Upper lobe of right lung (tissue), 1 donor: ENCODE measurements around the gene TM4SF1. TPM values are rescaled to one million over a fixed set of nuclear protein-coding genes. Genes with fewer than 3 reads are reported as not detected.
A peak's percentile ranks its signal among the peaks of the same experiment; 100 is the strongest.

Experiments used
- ATAC-seq: fragments of 200-7000 bp; cut with Tn5 transposase; one replicate; pipeline ENCODE4 v1.9.1; 2020; ENCODE audit warnings: mild to moderate bottlenecking, moderate library complexity
- DNase-seq: peaks from one replicate; pipeline ENCODE4 v3.0.0-alpha.2; 2020
- H3K27ac ChIP-seq: fragments of 200-600 bp; one replicate; pipeline ENCODE4 v1.8.0; 2022
- H3K27me3 ChIP-seq: fragments of 200-600 bp; one replicate; pipeline ENCODE4 v1.8.0; 2022; ENCODE audit warnings: mild to moderate bottlenecking
- H3K36me3 ChIP-seq: fragments of 200-600 bp; one replicate; pipeline ENCODE4 v1.8.0; 2022
- H3K4me1 ChIP-seq: fragments of 200-600 bp; one replicate; pipeline ENCODE4 v1.8.0; 2022
- H3K4me3 ChIP-seq: fragments of 200-600 bp; one replicate; pipeline ENCODE4 v1.8.0; 2022; ENCODE audit warnings: mild to moderate bottlenecking
- H3K9me3 ChIP-seq: fragments of 200-600 bp; one replicate; pipeline ENCODE4 v1.8.0; 2022
- intact Hi-C: fragments of 100-400 bp; cut with DNase I; formaldehyde crosslinking; loops from one replicate; pipeline ENCODE4 v1.11.0; 2022
- total RNA-seq: library from RNA; stranded (reverse); fragmentation: NEBNext Ultra II Directional; extraction: Animal tissue kit (Norgen Biotek cat#: 25700); gene quantifications from one replicate; pipeline ENCODE4 v1.2.1, GENCODE V29; 2021
- TF ChIP-seq, protein P1 (sequence below): fragments of 200-600 bp; IDR thresholded peaks from one replicate; pipeline ENCODE4 v1.8.0; 2022; ENCODE audit warnings: antibody characterized with exemption
- donor health status: DM: no; HTN: yes; CAD: no; lungs with severe emphysema.

Gene TM4SF1
- total RNA-seq, 1 donor from 2014 or later = 188 TPM

DNA sequence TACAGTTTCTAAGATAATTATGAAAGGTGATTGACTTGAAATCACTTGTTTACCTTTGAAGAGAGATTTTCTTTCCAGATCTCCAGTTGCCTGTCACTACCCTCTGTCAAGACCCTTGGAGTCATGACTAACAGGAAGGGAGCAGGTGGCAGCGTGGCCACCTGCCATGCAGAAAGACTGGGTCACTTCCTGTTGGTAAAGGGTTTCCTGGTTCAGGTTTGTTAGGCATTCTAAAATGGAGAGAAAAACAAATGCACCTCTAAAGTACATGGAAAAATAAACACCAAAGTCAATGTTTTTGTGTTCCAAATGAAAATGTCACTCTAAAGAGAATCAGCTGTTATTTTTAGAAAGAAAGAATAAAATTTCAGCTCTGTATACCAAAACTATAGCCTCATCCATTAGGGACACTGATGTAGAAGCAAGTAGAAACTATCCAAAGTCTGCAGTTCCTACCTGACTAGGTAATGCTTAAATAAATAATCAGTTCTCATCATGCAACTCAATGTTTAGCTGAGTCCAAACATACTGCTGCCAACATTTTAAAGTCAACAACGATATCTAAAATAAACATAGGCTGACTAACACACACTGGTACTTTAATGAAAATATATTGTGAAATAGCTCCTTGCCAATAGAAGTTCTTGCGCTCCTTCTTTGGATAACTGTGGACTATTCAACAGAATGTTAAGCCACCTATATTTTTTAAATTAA lies 23.9 kb upstream of the TM4SF1 start:
- H3K4me1 ChIP-seq = peaks cover 13% of the 10 kb centered on the region
- TF ChIP-seq, protein P1, sequence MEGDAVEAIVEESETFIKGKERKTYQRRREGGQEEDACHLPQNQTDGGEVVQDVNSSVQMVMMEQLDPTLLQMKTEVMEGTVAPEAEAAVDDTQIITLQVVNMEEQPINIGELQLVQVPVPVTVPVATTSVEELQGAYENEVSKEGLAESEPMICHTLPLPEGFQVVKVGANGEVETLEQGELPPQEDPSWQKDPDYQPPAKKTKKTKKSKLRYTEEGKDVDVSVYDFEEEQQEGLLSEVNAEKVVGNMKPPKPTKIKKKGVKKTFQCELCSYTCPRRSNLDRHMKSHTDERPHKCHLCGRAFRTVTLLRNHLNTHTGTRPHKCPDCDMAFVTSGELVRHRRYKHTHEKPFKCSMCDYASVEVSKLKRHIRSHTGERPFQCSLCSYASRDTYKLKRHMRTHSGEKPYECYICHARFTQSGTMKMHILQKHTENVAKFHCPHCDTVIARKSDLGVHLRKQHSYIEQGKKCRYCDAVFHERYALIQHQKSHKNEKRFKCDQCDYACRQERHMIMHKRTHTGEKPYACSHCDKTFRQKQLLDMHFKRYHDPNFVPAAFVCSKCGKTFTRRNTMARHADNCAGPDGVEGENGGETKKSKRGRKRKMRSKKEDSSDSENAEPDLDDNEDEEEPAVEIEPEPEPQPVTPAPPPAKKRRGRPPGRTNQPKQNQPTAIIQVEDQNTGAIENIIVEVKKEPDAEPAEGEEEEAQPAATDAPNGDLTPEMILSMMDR = no peak
- H3K36me3 ChIP-seq = no peaks in the 10 kb centered on the region
- no peak overlapping the region for H3K4me3 ChIP-seq
- peak; percentile 74 for DNase-seq
- H3K27me3 ChIP-seq = no peaks in the 10 kb centered on the region
- peak overlapping the region; percentile 82 for H3K27ac ChIP-seq
- intact Hi-C loops = no loop called here
- peak; percentile 91 for ATAC-seq
- no peaks in the 10 kb centered on the region for H3K9me3 ChIP-seq

DNA sequence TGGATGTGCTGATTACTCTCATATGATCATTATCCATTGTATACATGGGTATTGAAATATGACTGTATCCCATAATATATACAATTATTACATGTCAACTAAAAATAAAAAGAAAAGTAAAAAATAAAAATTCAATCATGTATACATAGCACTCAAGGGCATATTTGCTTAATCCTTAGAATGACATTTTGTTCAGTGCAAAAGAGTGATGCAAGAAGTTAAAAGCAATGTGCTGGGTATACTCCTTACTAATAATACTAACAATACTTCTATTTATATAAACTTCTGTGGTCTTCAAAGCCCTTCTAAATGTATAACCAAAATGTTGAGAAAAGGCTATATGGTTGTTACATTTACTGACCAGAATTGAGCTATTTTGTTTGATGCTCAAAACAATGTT lies 23.2 kb upstream of the TM4SF1 start:
- TF ChIP-seq, protein P1 = no peak
- H3K4me3 ChIP-seq = no peak overlapping the region
- no peak for DNase-seq
- H3K4me1 ChIP-seq = peaks cover 16% of the 10 kb centered on the region
- peak overlapping the region; percentile 82 for H3K27ac ChIP-seq
- no peaks in the 10 kb centered on the region for H3K9me3 ChIP-seq
- ATAC-seq = no peak
- no peaks in the 10 kb centered on the region for H3K36me3 ChIP-seq
- no peaks in the 10 kb centered on the region for H3K27me3 ChIP-seq
- intact Hi-C loops = no loop called here

DNA sequence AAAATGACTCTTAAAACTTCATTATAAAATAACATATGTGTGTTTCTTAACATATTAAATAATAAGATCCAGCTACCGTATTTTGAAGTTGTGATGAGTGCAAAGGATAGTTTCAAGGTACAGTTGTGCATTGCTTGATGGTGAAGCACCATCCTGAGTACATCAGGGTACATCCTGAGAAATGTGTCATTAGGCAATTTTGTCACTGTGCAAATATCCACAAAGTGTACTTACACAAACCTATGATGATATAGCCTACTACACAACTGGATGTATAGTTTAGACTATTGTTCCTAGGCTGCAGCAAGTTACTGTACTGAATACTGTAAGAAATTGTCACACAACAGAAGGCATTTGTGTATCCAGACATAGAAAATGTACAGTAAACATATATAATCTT lies 20.8 kb upstream of the TM4SF1 start:
- no peak for DNase-seq
- H3K4me3 ChIP-seq = no peak overlapping the region
- H3K4me1 ChIP-seq = peaks cover 37% of the 10 kb centered on the region
- no peak overlapping the region for H3K27ac ChIP-seq
- H3K27me3 ChIP-seq = no peaks in the 10 kb centered on the region
- ATAC-seq = no peak
- TF ChIP-seq, protein P1 = no peak
- intact Hi-C loops = loop anchor here (10.0 kb wide), 1 partner anchor 87 kb away; no protein-coding TSS in a partner anchor
- H3K36me3 ChIP-seq = no peaks in the 10 kb centered on the region
- H3K9me3 ChIP-seq = no peaks in the 10 kb centered on the region

DNA sequence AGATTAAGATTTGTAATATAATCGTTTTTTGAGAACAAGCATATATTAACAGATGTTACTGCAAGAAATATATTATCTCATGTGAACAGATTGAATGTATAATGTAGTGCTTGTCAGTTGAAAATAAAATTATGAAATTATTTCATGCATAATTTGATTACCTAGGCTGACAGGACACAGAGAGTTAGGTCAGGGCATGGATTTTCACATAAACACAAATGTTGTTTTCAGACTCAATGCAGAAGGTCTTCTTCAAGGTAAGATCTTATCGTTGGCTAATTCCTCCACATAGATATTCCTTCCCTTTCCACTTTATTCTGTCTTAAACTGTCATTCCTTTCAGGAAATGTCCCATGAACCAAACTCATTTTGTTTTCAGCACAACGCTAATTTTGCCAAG lies 20.1 kb upstream of the TM4SF1 start:
- intact Hi-C loops = loop anchor here (10.0 kb wide), 1 partner anchor 87 kb away; no protein-coding TSS in a partner anchor
- Histone ChIP-seq H3K27me3 (no peaks in the 10 kb centered on the region), H3K36me3 (no peaks in the 10 kb centered on the region), H3K4me3 (no peak overlapping the region), H3K27ac (no peak overlapping the region), H3K4me1 (peaks cover 38% of the 10 kb centered on the region), H3K9me3 (no peaks in the 10 kb centered on the region)
- TF ChIP-seq, protein P1 = no peak
- DNase-seq (no peak), ATAC-seq (no peak)

DNA sequence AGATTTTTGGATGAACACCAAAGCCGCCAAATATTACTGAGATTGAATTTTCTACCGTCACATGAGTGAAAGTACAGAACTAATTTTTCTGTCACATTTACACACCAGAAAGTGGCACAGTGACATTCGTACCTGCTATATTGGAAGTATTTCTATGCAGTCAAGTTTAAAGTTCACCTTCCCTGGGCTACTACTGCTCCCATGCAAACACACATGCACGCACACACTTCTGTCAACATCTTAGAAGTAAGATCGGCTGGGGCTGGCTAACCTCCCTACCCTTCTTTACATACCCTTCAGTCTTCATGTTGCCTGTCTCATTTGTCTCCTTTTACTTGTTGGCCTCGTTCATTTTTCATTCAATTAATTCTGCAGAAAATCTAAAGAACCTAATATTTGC lies 19.0 kb upstream of the TM4SF1 start:
- Histone ChIP-seq H3K27ac (no peak overlapping the region), H3K27me3 (no peaks in the 10 kb centered on the region), H3K4me3 (no peak overlapping the region), H3K9me3 (no peaks in the 10 kb centered on the region), H3K4me1 (peaks cover 29% of the 10 kb centered on the region), H3K36me3 (no peaks in the 10 kb centered on the region)
- ATAC-seq (no peak), DNase-seq (no peak)
- intact Hi-C loops = loop anchor here (10.0 kb wide), 1 partner anchor 88 kb away; no protein-coding TSS in a partner anchor
- TF ChIP-seq, protein P1 = no peak
